H1 (cell line): Measurements from ENCODE around the gene CRYGN. TPM values are rescaled to one million over a fixed set of nuclear protein-coding genes. Genes with fewer than 3 reads are reported as not detected.

Experiments used
- CTCF ChIA-PET: fragments of 300-600 bp; sonication (Branson Sonifier 250); formaldehyde crosslinking; loops from one replicate; lab custom pipeline; 2021; ENCODE audit not compliant: partially characterized antibody; lab: Charles Lee
- POLR2A ChIA-PET: fragments of 300-600 bp; sonication (Branson Sonifier 250); formaldehyde crosslinking; loops from one replicate; lab custom pipeline; 2021; ENCODE audit warnings: inconsistent platforms; ENCODE audit not compliant: partially characterized antibody; lab: Charles Lee
- DNase-seq, 2 experiments: peaks; one replicate each; pipeline versions ENCODE4 v3.0.0 to v3.0.0-alpha.2; 2010 to 2022; ENCODE audit warnings: low spot score in 2 of 2, low read depth in 1 of 2, mixed read lengths in 1 of 2
- FAIRE-seq: peaks from 2 replicates; lab custom pipeline; 2011; peaks lifted over from hg19 to GRCh38; lab: Jason Lieb, UNC
- H2AFZ ChIP-seq: 2 replicates; pipeline ENCODE4 v1.8.1; 2012; ENCODE audit warnings: low read length, inconsistent platforms
- H2AK5ac ChIP-seq: 2 replicates; pipeline ENCODE4 v1.6.1; 2013; ENCODE audit warnings: low read depth, low read length
- H2BK120ac ChIP-seq: replicated peaks from 2 replicates; pipeline ENCODE3; 2013; ENCODE audit warnings: low read depth, low read length, inconsistent platforms
- H2BK12ac ChIP-seq: 2 replicates; pipeline ENCODE4 v1.6.1; 2013; ENCODE audit warnings: low read depth, low read length
- H2BK15ac ChIP-seq: 2 replicates; pipeline ENCODE4 v1.6.1; 2013; ENCODE audit warnings: low read length
- H2BK20ac ChIP-seq: 2 replicates; pipeline ENCODE4 v1.6.1; 2013; ENCODE audit warnings: low read length
- H2BK5ac ChIP-seq: 2 replicates; pipeline ENCODE4 v1.6.1; 2013; ENCODE audit warnings: low read depth, low read length
- H3K14ac ChIP-seq: 2 replicates; pipeline ENCODE4 v1.6.1; 2013; ENCODE audit warnings: inconsistent platforms; ENCODE audit not compliant: insufficient read length
- H3K18ac ChIP-seq: 2 replicates; pipeline ENCODE4 v1.6.1; 2013; ENCODE audit warnings: low read length; ENCODE audit errors: extremely low read depth
- H3K23ac ChIP-seq: 2 replicates; pipeline ENCODE4 v1.6.1; 2013; ENCODE audit warnings: inconsistent platforms; ENCODE audit not compliant: insufficient read length
- H3K23me2 ChIP-seq: 2 replicates; pipeline ENCODE4 v1.6.1; 2013; ENCODE audit warnings: low read depth, low read length
- H3K27ac ChIP-seq: 2 replicates; pipeline ENCODE4 v1.6.1; 2011; ENCODE audit warnings: low read depth, low read length, inconsistent platforms
- H3K27me3 ChIP-seq, 4 experiments: replicated peaks in 1 of 4; 1 replicate in 1 of 4; 2 replicates in 3 of 4; pipeline versions ENCODE4 v1.6.1 to v1.8.1; 2011 to 2013; ENCODE audit warnings: low read length in 3 of 4, mild to moderate bottlenecking in 3 of 4, inconsistent platforms in 2 of 4, mixed read lengths in 2 of 4, moderate library complexity in 1 of 4; ENCODE audit not compliant: control insufficient read depth in 3 of 4, insufficient read depth in 3 of 4; ENCODE audit errors: extremely low read depth in 1 of 4
- H3K36me3 ChIP-seq, 4 experiments: 2 replicates each; pipeline versions ENCODE4 v1.6.1 to v1.8.1; 2011 to 2013; ENCODE audit warnings: mild to moderate bottlenecking in 4 of 4, low read length in 3 of 4, moderate library complexity in 2 of 4, control low read depth in 1 of 4, inconsistent platforms in 1 of 4; ENCODE audit not compliant: insufficient read depth in 4 of 4, control insufficient read depth in 2 of 4
- H3K4ac ChIP-seq: replicated peaks from 2 replicates; pipeline ENCODE3; 2013; ENCODE audit warnings: low read length, low read depth, mixed read lengths, inconsistent platforms; ENCODE audit not compliant: insufficient read length
- H3K4me1 ChIP-seq, 4 experiments: replicated peaks in 1 of 4; 1 replicate in 1 of 4; 2 replicates in 3 of 4; pipeline versions ENCODE4 v1.6.1 to v1.8.1; 2011 to 2013; ENCODE audit warnings: low read length in 3 of 4, inconsistent platforms in 2 of 4, mixed read lengths in 1 of 4; ENCODE audit not compliant: insufficient read depth in 4 of 4, control insufficient read depth in 3 of 4
- H3K4me2 ChIP-seq, 2 experiments: 2 replicates each; pipeline versions ENCODE4 v1.6.1 to v1.8.1; 2011 to 2013; ENCODE audit warnings: low read depth in 2 of 2, low read length in 2 of 2, control low read depth in 1 of 2, inconsistent platforms in 1 of 2, mild to moderate bottlenecking in 1 of 2; ENCODE audit not compliant: insufficient read depth in 1 of 2
- H3K4me3 ChIP-seq, 4 experiments: fragments of 200-600, 300-600 bp in 1 of 4; sonication (generic), shearing (Covaris generic), sonication (Bioruptor Twin) in 1 of 4; 2 replicates each; pipeline versions ENCODE4 v1.5.1 to v1.8.1; 2011 to 2016; ENCODE audit warnings: low read length in 4 of 4, low read depth in 3 of 4, control low read depth in 2 of 4, inconsistent platforms in 2 of 4, mild to moderate bottlenecking in 2 of 4, mixed read lengths in 1 of 4, moderate library complexity in 1 of 4; ENCODE audit not compliant: insufficient read depth in 2 of 4; ENCODE audit errors: extremely low read depth in 1 of 4
- H3K56ac ChIP-seq: replicated peaks from 2 replicates; pipeline ENCODE3; 2013; ENCODE audit warnings: low read depth, mild to moderate bottlenecking, mixed read lengths, low read length, inconsistent platforms; ENCODE audit not compliant: insufficient read length
- H3K79me1 ChIP-seq: 2 replicates; pipeline ENCODE4 v1.6.1; 2013; ENCODE audit warnings: low read depth, low read length, control low read depth
- H3K79me2 ChIP-seq, 2 experiments: 2 replicates each; pipeline versions ENCODE4 v1.6.1 to v1.8.1; 2012 to 2013; ENCODE audit warnings: low read length in 2 of 2, mild to moderate bottlenecking in 2 of 2, inconsistent platforms in 1 of 2; ENCODE audit not compliant: insufficient read depth in 2 of 2, control insufficient read depth in 1 of 2
- H3K9ac ChIP-seq, 4 experiments: replicated peaks in 1 of 4; 1 replicate in 1 of 4; 2 replicates in 3 of 4; pipeline versions ENCODE4 v1.6.1 to v1.8.1; 2011 to 2013; ENCODE audit warnings: low read depth in 3 of 4, low read length in 3 of 4, control low read depth in 2 of 4, mild to moderate bottlenecking in 2 of 4, moderate library complexity in 2 of 4, inconsistent platforms in 1 of 4; ENCODE audit errors: extremely low read depth in 1 of 4
- H3K9me3 ChIP-seq, 2 experiments: 2 replicates each; pipeline versions ENCODE4 v1.6.1 to v1.8.1; 2012 to 2013; ENCODE audit warnings: mild to moderate bottlenecking in 2 of 2, moderate library complexity in 2 of 2, control low read depth in 1 of 2, inconsistent platforms in 1 of 2, low read depth in 1 of 2, low read length in 1 of 2, mixed read lengths in 1 of 2; ENCODE audit not compliant: insufficient read depth in 2 of 2
- H4K20me1 ChIP-seq, 2 experiments: replicated peaks in 1 of 2; 2 replicates each; pipeline versions ENCODE3 to v1.8.1; 2011 to 2013; ENCODE audit warnings: inconsistent platforms in 2 of 2, low read length in 2 of 2, mild to moderate bottlenecking in 1 of 2; ENCODE audit not compliant: insufficient read depth in 2 of 2, control insufficient read depth in 1 of 2
- H4K5ac ChIP-seq: 2 replicates; pipeline ENCODE4 v1.6.1; 2013; ENCODE audit warnings: low read length, low read depth, mixed read lengths, inconsistent platforms; ENCODE audit not compliant: insufficient read length
- H4K8ac ChIP-seq: 2 replicates; pipeline ENCODE4 v1.8.0; 2013; ENCODE audit warnings: mild to moderate bottlenecking, moderate library complexity, low read length, inconsistent platforms; ENCODE audit not compliant: insufficient read depth; ENCODE audit errors: extremely low read depth
- H4K91ac ChIP-seq: replicated peaks from 2 replicates; pipeline ENCODE3; 2013; ENCODE audit warnings: low read length, mixed read lengths, inconsistent platforms; ENCODE audit not compliant: insufficient read length
- ASH2L ChIP-seq: fragments of 200-600, 300-600 bp; sonication (generic); IDR thresholded peaks from one replicate; pipeline ENCODE4 v1.7.1; 2017; ENCODE audit warnings: low read length
- BACH1 ChIP-seq: IDR thresholded peaks from 2 replicates; pipeline ENCODE4 v1.6.1; 2012; ENCODE audit warnings: low read length, improper control_type of control experiment
- CBX8 ChIP-seq: fragments of 300-800, 300-1000 bp; sonication (generic); IDR thresholded peaks from 2 replicates; pipeline ENCODE4 v1.7.1; 2016; ENCODE audit warnings: low read depth, low read length, borderline replicate concordance
- CHD1 ChIP-seq: IDR thresholded peaks from 2 replicates; pipeline ENCODE4 v1.6.1; 2012; ENCODE audit warnings: low read depth, low read length, improper control_type of control experiment
- EGR1 ChIP-seq: IDR thresholded peaks from 2 replicates; pipeline ENCODE4 v1.6.1; 2011; ENCODE audit warnings: low read depth, low read length, borderline replicate concordance
- RFX5 ChIP-seq: IDR thresholded peaks from 2 replicates; pipeline ENCODE4 v1.6.1; 2011; ENCODE audit warnings: low read depth, low read length, improper control_type of control experiment, borderline replicate concordance
- TBP ChIP-seq: IDR thresholded peaks from 2 replicates; pipeline ENCODE4 v1.6.1; 2011; ENCODE audit warnings: low read depth, low read length, improper control_type of control experiment
- WGBS, 2 experiments: shearing (Covaris generic) in 1 of 2; methylation state at CpG; one replicate each; pipeline versions ENCODE4 v1.1.6 to v1.1.7; 2013 to 2015; ENCODE audit warnings: low lambda C conversion rate in 2 of 2, mixed read lengths in 2 of 2, inconsistent platforms in 1 of 2, low coverage in 1 of 2, missing lambda C conversion rate in 1 of 2; ENCODE audit not compliant: insufficient replicate concordance in 2 of 2, insufficient coverage in 1 of 2, insufficient read length in 1 of 2; ENCODE audit errors: extremely low coverage in 1 of 2, missing lambda C conversion rate in 1 of 2; 5-methylcytosine and 5-hydroxymethylcytosine counted together
- polyA plus RNA-seq, 7 experiments: library from polyadenylated mRNA; depleted of rRNA in 3 of 7; stranded (reverse) in 5 of 7; unstranded in 2 of 7; fragments of >200 nt in 5 of 7; fragments of 200-250 nt in 2 of 7; gene quantifications; 1 replicate in 5 of 7; 2 replicates in 1 of 7; 4 replicates in 1 of 7; pipeline versions ENCODE4 v1.2.1 to v1.2.3, GENCODE V29; 2011 to 2013; ENCODE audit warnings: missing spikeins in 2 of 7, mixed read lengths in 2 of 7
- total RNA-seq: library from RNA; stranded (reverse); fragmentation: NEBNext Ultra II Directional; extraction: Animal tissue kit (Norgen Biotek cat#: 25700); gene quantifications from 2 replicates; pipeline ENCODE4 v1.2.1, GENCODE V29; 2021

The CRYGN gene
- total and polyA plus RNA-seq, 2 of the 8 experiments (the other 6 are each of a cell fraction or from before 2014, with no cell fraction given), result 0.98 to 1.6 TPM

GRCh38 chr7:151469281-151469680, 29.3 kb upstream of the CRYGN start:
- H4K5ac ChIP-seq, result no peak overlapping the region
- no peak overlapping the region for H3K18ac ChIP-seq
- H3K23ac ChIP-seq, result no peak overlapping the region
- H3K56ac ChIP-seq, result no peak overlapping the region
- FAIRE-seq, result no peak
- WGBS, 2 experiments, result 97% methylated on average over 5 of the region's 5 CpGs; no CpG with 5 or more reads in 1 of the 2 experiments
- H3K4me3 ChIP-seq, result no peak overlapping the region
- H4K91ac ChIP-seq, result no peak overlapping the region
- POLR2A ChIA-PET, result interaction anchor here (1.1 to 1.6 kb wide), 2 partner anchors 8 to 9 kb away, joined by 3 read pairs; no protein-coding TSS in a partner anchor
- H3K4me1 ChIP-seq, result peaks cover 15 to 24% (median 19%) of the 10 kb centered on the region in 4 experiments
- H3K27me3 ChIP-seq, result no peaks in the 10 kb centered on the region
- DNase-seq, result no peak
- H3K9ac ChIP-seq, result no peak overlapping the region
- H3K36me3 ChIP-seq, result peaks cover 15 to 54% (median 38%) of the 10 kb centered on the region in 4 experiments
- no peaks in the 10 kb centered on the region; the same call in 1 of the 2 replicates for H3K23me2 ChIP-seq
- no peak overlapping the region for H4K8ac ChIP-seq
- no peak overlapping the region for H3K27ac ChIP-seq
- TF ChIP-seq TBP (no peak), RFX5 (no peak), CHD1 (no peak), ASH2L (no peak), CBX8 (no peak), EGR1 (no peak), BACH1 (no peak)
- H2BK5ac ChIP-seq, result no peak overlapping the region
- peaks cover 0 to 25% of the 10 kb centered on the region in 2 experiments; a peak in 2 of 4 replicates for H3K79me2 ChIP-seq
- no peaks in the 10 kb centered on the region; the same call in 1 of the 2 replicates for H3K79me1 ChIP-seq
- no peak overlapping the region for H2BK120ac ChIP-seq
- H2BK20ac ChIP-seq, result no peak overlapping the region
- H2AK5ac ChIP-seq, result 0 out of 2 replicates have a peak overlapping the region, but pooled peaks have one; percentile 40
- H3K4me2 ChIP-seq, result no peak overlapping the region
- CTCF ChIA-PET, result interaction anchor here (2.3 kb wide), 1 partner anchor 21 kb away, joined by 10 read pairs; no protein-coding TSS in a partner anchor
- no peak overlapping the region for H2BK12ac ChIP-seq
- no peak overlapping the region for H2AFZ ChIP-seq
- H4K20me1 ChIP-seq, result no peaks in the 10 kb centered on the region
- no peak overlapping the region for H3K14ac ChIP-seq
- H3K9me3 ChIP-seq, result no peaks in the 10 kb centered on the region; a peak in 1 of 4 replicates
- no peak overlapping the region for H3K4ac ChIP-seq
- no peak overlapping the region for H2BK15ac ChIP-seq
